Suprapubic skin (tissue), 4 donors: ENCODE measurements around the gene NR4A1.
A peak's percentile ranks its signal among the peaks of the same experiment; 100 is the strongest.

Source experiments
- EP300 ChIP-seq: sonication (generic); formaldehyde crosslinking; IDR thresholded peaks from one replicate; pipeline ENCODE4 v1.6.1; 2017; ENCODE audit warnings: antibody characterized with exemption
- POLR2A ChIP-seq, 2 donors: fragments of 450-650 bp; IDR thresholded peaks; one replicate each; pipeline ENCODE4 v1.6.1; 2017; ENCODE audit warnings: antibody characterized with exemption in 2 of 2, mild to moderate bottlenecking in 2 of 2, moderate library complexity in 2 of 2
- POLR2AphosphoS5 ChIP-seq, 3 donors: sonication (generic); formaldehyde crosslinking; IDR thresholded peaks; one replicate each; pipeline ENCODE4 v1.6.1; 2017; ENCODE audit warnings: antibody characterized with exemption in 3 of 3
- TF ChIP-seq, protein P1 (sequence below), 2 donors: fragments of 200-600 bp in 1 of 2; fragments of 450-650 bp in 1 of 2; sonication (generic) in 1 of 2; IDR thresholded peaks; one replicate each; pipeline ENCODE4 v1.5.1; 2016 to 2019; ENCODE audit warnings: antibody characterized with exemption in 2 of 2, mild to moderate bottlenecking in 1 of 2, moderate library complexity in 1 of 2

- TF ChIP-seq EP300 = no peak
- TF ChIP-seq, protein P1, sequence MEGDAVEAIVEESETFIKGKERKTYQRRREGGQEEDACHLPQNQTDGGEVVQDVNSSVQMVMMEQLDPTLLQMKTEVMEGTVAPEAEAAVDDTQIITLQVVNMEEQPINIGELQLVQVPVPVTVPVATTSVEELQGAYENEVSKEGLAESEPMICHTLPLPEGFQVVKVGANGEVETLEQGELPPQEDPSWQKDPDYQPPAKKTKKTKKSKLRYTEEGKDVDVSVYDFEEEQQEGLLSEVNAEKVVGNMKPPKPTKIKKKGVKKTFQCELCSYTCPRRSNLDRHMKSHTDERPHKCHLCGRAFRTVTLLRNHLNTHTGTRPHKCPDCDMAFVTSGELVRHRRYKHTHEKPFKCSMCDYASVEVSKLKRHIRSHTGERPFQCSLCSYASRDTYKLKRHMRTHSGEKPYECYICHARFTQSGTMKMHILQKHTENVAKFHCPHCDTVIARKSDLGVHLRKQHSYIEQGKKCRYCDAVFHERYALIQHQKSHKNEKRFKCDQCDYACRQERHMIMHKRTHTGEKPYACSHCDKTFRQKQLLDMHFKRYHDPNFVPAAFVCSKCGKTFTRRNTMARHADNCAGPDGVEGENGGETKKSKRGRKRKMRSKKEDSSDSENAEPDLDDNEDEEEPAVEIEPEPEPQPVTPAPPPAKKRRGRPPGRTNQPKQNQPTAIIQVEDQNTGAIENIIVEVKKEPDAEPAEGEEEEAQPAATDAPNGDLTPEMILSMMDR (IDR thresholded peaks at IDR 0.05) = no peak
- TF ChIP-seq POLR2AphosphoS5 (IDR thresholded peaks at IDR 0.05) = peak in 1 of 3 donors; percentile 54
- no peak for TF ChIP-seq POLR2A (IDR thresholded peaks at IDR 0.05)
Measured at GRCh38 chr12:52050116-52050757, 1.0 kb upstream of the NR4A1 start.
